GM12878 (cell line): ENCODE data around the gene INSYN2B. TPM values are rescaled to one million over a fixed set of nuclear protein-coding genes. Genes with fewer than 3 reads are reported as not detected.
A peak's percentile ranks its signal among the peaks of the same experiment; 100 is the strongest.

ENCODE experiments used
- ATAC-seq: fragments of 200-7000 bp; cut with Tn5 transposase; 3 replicates; pipeline ENCODE4 v1.9.1; 2020; ENCODE audit warnings: mild to moderate bottlenecking, moderate library complexity
- BruUV-seq: library from RNA; stranded (reverse); fragments of 400-500 nt; replicated peaks from 2 replicates; lab custom pipeline; 2021; lab: Mats Ljungman, UMichigan
- CTCF ChIA-PET: fragments of 300-600 bp; sonication (Branson Sonifier 250); formaldehyde crosslinking; extraction: SDS; loops from one replicate; lab custom pipeline; 2021; ENCODE audit warnings: inconsistent platforms; lab: Yijun Ruan, JAX
- POLR2A ChIA-PET: fragments of 350-600 bp; formaldehyde crosslinking; extraction: SDS; loops from one replicate; lab custom pipeline; 2021; ENCODE audit warnings: inconsistent platforms; lab: Charles Lee
- RAD21 ChIA-PET: fragments of 300-600 bp; sonication (Branson Sonifier 250); formaldehyde crosslinking; loops from one replicate; lab custom pipeline; 2023; ENCODE audit warnings: antibody characterized with exemption; ENCODE audit not compliant: unreplicated experiment; lab: Charles Lee
- SMC1A ChIA-PET: fragments of 300-600 bp; sonication (Branson Sonifier 250); formaldehyde crosslinking; loops from one replicate; lab custom pipeline; 2023; ENCODE audit not compliant: unreplicated experiment, uncharacterized antibody; lab: Charles Lee
- DNase-seq: peaks from one replicate; pipeline ENCODE4 v3.0.0-alpha.2; 2011; ENCODE audit warnings: low read depth, low spot score
- FAIRE-seq: peaks from 3 replicates; lab custom pipeline; 2011; peaks lifted over from hg19 to GRCh38; lab: Jason Lieb, UNC
- H2AFZ ChIP-seq: 2 replicates; pipeline ENCODE4 v1.6.0; 2011; ENCODE audit warnings: low read depth, low read length, control low read depth; ENCODE audit not compliant: control insufficient read depth
- H3K27ac ChIP-seq: 2 replicates; pipeline ENCODE4 v1.5.1; 2011; ENCODE audit warnings: control low read depth; ENCODE audit not compliant: control insufficient read depth, insufficient read depth
- H3K27me3 ChIP-seq, 2 experiments: replicated peaks in 1 of 2; 2 replicates each; pipeline versions ENCODE4 v1.6.0 to v1.6.1; 2011; ENCODE audit warnings: low read length in 1 of 2; ENCODE audit not compliant: control insufficient read depth in 2 of 2, insufficient read depth in 2 of 2
- H3K36me3 ChIP-seq, 2 experiments: 2 replicates each; pipeline ENCODE4 v1.5.1; 2011; ENCODE audit warnings: low read length in 1 of 2; ENCODE audit not compliant: control insufficient read depth in 2 of 2, insufficient read depth in 2 of 2
- H3K4me1 ChIP-seq: 2 replicates; pipeline ENCODE4 v1.6.1; 2011; ENCODE audit warnings: mild to moderate bottlenecking, low read length, moderate library complexity, mixed read lengths; ENCODE audit not compliant: control insufficient read depth, insufficient read depth
- H3K4me2 ChIP-seq: 2 replicates; pipeline ENCODE4 v1.6.0; 2011; ENCODE audit warnings: control low read depth; ENCODE audit not compliant: control insufficient read depth, insufficient read depth
- H3K4me3 ChIP-seq: fragments of 200-600 bp; sonication (generic); 2 replicates; pipeline ENCODE4 v1.5.1; 2016
- H3K79me2 ChIP-seq: 2 replicates; pipeline ENCODE4 v1.6.0; 2011; ENCODE audit warnings: low read length; ENCODE audit not compliant: control insufficient read depth, insufficient read depth
- H3K9ac ChIP-seq: 2 replicates; pipeline ENCODE4 v1.8.0; 2011; ENCODE audit warnings: low read length, control low read depth, mixed read lengths; ENCODE audit not compliant: control insufficient read depth, insufficient read depth
- H3K9me3 ChIP-seq: replicated peaks from 3 replicates; pipeline ENCODE4 v1.5.1; 2011; ENCODE audit warnings: mild to moderate bottlenecking, low read length; ENCODE audit not compliant: control insufficient read depth, insufficient read depth
- H4K20me1 ChIP-seq: 2 replicates; pipeline ENCODE4 v1.6.0; 2011; ENCODE audit not compliant: control insufficient read depth, insufficient read depth
- NR2C1 ChIP-seq: fragments of 450-650 bp; IDR thresholded peaks from 2 replicates; pipeline ENCODE4 v1.6.1; 2017; ENCODE audit warnings: antibody characterized with exemption, mild to moderate bottlenecking, moderate library complexity
- RAD51 ChIP-seq: fragments of 450-650 bp; IDR thresholded peaks from 2 replicates; pipeline ENCODE4 v1.6.1; 2016; ENCODE audit warnings: moderate library complexity, mild to moderate bottlenecking, inconsistent platforms
- ZNF592 ChIP-seq: fragments of 450-650 bp; IDR thresholded peaks from 2 replicates; pipeline ENCODE4 v1.6.1; 2017; ENCODE audit warnings: mild to moderate bottlenecking, moderate library complexity
- WGBS: methylation state at CpG from one replicate; pipeline ENCODE4 v1.1.6; 2016; ENCODE audit warnings: low lambda C conversion rate; ENCODE audit not compliant: insufficient replicate concordance, insufficient coverage; ENCODE audit errors: missing lambda C conversion rate; 5-methylcytosine and 5-hydroxymethylcytosine counted together
- in situ Hi-C: fragments of 300-500 bp; cut with MboI; formaldehyde crosslinking; loops from 9 replicates; pipeline ENCODE4 v1.14.3; 2018; ENCODE audit warnings: mixed read lengths
- intact Hi-C: fragments of 100-400 bp; cut with micrococcal nuclease; formaldehyde crosslinking; loops from one replicate; pipeline ENCODE4 v1.14.2; 2022; ENCODE audit not compliant: unreplicated experiment
- polyA plus RNA-seq, 11 experiments: library from polyadenylated mRNA; depleted of rRNA in 4 of 11; unstranded in 6 of 11; stranded (reverse) in 5 of 11; fragments of >200 nt; fragmentation: Nextera tagmentation in 4 of 11; fragmentation: Illumina TruSeq in 1 of 11; extraction: Ambion mirVana in 4 of 11; extraction: Trizol in 1 of 11; gene quantifications; 1 replicate in 1 of 11; 2 replicates in 10 of 11; pipeline versions ENCODE4 v1.2.1 to v1.2.3, GENCODE V29; 2011 to 2016; ENCODE audit warnings: inconsistent platforms in 2 of 11, missing spikeins in 2 of 11, low read depth in 1 of 11
- total RNA-seq, 4 experiments: library from RNA; depleted of rRNA in 3 of 4; stranded (reverse); fragments of >200 nt in 3 of 4; fragmentation: Illumina TruSeq in 1 of 4; extraction: Trizol in 1 of 4; gene quantifications; 2 replicates each; pipeline versions ENCODE4 v1.2.1 to v1.2.3, GENCODE V29; 2013 to 2021

The INSYN2B gene
- total and polyA plus RNA-seq, 10 of the 15 experiments (the other 5 are each of a cell fraction or from before 2014, with no cell fraction given) = 0.05 to 0.27 (median 0.13) TPM; not detected in 7

GRCh38 chr5:169860585-169860984 lies 119.7 kb downstream of the INSYN2B start:
- Histone ChIP-seq H3K4me1 (0 out of 2 replicates have a peak, but pooled peaks cover 3% of the 10 kb centered on the region), H3K9ac (no peak overlapping the region), H3K4me3 (no peak overlapping the region), H3K27me3 (no peaks in the 10 kb centered on the region), H3K36me3 (peaks cover 0 to 4% of the 10 kb centered on the region in 2 experiments; a peak in 2 of 4 replicates), H3K4me2 (no peak overlapping the region)
- POLR2A ChIA-PET = interaction anchor here (0.5 kb wide), 1 partner anchor 14 kb away, joined by 4 read pairs; no protein-coding TSS in a partner anchor
- peak; percentile 70 for ATAC-seq
- no peak for DNase-seq
- RAD21 ChIA-PET = interaction anchor here (1.2 to 2.1 kb wide), 5 partner anchors 8 to 97 kb away, joined by 3 to 9 read pairs (median 3); no protein-coding TSS in a partner anchor
- SMC1A ChIA-PET = interaction anchor here (0.8 to 3.3 kb wide), 12 partner anchors 9 to 189 kb away, joined by 3 to 12 read pairs (median 4); no protein-coding TSS in a partner anchor
- no peak for FAIRE-seq
- intact Hi-C loops = no loop called here
- no TSS peak for BruUV-seq
- no peak for TF ChIP-seq NR2C1
- TF ChIP-seq ZNF592 = 0 out of 2 replicates have a peak, but pooled peaks have one; percentile 11
- peak; percentile 39; the same call in 1 of the 2 replicates for TF ChIP-seq RAD51
- TF ChIP-seq, all 136 proteins: peak for 2
- WGBS = 40% methylated on average over 3 of the region's 3 CpGs
- Histone ChIP-seq H3K79me2 (no peaks in the 10 kb centered on the region; the same call in 1 of the 2 replicates), H3K9me3 (no peaks in the 10 kb centered on the region), H2AFZ (no peak overlapping the region), H4K20me1 (no peaks in the 10 kb centered on the region), H3K27ac (peak overlapping the region; percentile 57)
- in situ Hi-C loops = no loop called here
- CTCF ChIA-PET = interaction anchor here (0.9 kb wide), 2 partner anchors 9 to 136 kb away, joined by 3 to 4 read pairs; no protein-coding TSS in a partner anchor
